ENCODE data around the gene KCNIP1. TPM values are rescaled to one million over a fixed set of nuclear protein-coding genes. Genes with fewer than 3 reads are reported as not detected.
"Not testable (repeated sequence)": the region's sequence is repeated elsewhere in the genome, so short reads cannot be mapped to it uniquely, and the experiment has no call there.

KCNIP1 gene
- total RNA-seq, 4 donors from 2014 or later = 0.97 to 1.7 TPM; not detected in 2

DNA sequence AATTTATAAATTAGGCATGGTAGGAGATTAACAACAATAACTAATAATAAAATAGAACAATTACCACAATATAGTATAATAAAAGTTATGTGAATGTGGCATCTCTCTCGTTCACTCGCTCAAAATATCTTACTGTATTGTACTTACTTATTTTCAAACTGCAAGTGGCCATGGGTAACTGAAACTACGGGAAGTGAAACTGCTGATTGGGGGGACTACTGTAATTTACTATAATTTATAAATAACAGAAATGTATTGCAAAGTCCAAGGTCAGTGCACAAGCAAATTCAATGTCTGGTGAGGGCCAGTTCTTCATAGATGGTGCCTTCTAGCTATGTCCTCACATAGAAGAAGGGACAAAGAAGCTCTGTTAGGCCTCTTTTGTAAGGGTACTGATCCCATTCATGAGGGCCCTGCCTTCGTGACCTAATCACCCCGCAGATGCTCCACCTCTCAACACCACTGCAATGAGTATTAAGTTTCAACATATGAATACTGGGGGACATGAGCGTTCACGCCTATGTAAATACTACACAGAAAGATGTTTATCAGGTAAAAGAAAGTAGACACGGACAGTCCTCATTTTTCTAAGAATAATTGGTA, 39.0 kb downstream of the KCNIP1 start:
- intact Hi-C loops (cut with DNase I) = no loop called here
- DNase-seq (ENCODE audit: extremely low spot score) = no peak
- Histone ChIP-seq H3K4me3 (no peak overlapping the region), H3K36me3 (no peaks in the 10 kb centered on the region), H3K27ac (replicated peaks in 1 of 4) (no peak overlapping the region), H3K9me3 (peaks cover 0 to 10% (median 6%) of the 10 kb centered on the region in 4 donors), H3K4me1 (no peaks in the 10 kb centered on the region), H3K27me3 (no peaks in the 10 kb centered on the region)
- TF ChIP-seq EP300 (IDR thresholded peaks at IDR 0.05) (no peak), POLR2A (IDR thresholded peaks at IDR 0.05; ENCODE audit: low read depth) (no peak), POLR2AphosphoS5 (IDR thresholded peaks at IDR 0.05) (no peak), CTCF (IDR thresholded peaks at IDR 0.05) (no peak)
- WGBS = 86% methylated on average over 8 of the region's 8 CpGs

DNA sequence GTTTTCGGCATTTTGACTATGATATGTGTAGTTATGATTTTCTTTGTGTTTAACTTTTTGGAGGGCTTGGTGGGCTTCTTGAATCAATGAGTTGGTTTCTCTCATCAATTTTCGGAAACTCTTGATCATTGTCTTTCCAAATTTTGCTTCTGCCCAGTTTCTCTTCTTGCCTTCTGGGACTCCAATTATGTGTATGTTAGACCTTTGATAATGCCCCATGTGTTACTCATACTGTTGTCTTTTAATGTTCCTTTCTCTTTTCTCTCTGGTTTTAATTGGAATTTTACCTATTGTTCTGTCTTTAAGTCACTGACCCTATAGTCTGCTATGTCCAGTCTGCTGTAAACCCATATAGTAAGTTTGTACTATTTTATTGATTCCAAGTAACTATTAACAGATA, 41.5 kb downstream of the KCNIP1 start:
- no peaks in the 10 kb centered on the region for H3K27me3 ChIP-seq
- H3K4me3 ChIP-seq = no peak overlapping the region
- TF ChIP-seq CTCF (IDR thresholded peaks at IDR 0.05) (no peak), POLR2A (IDR thresholded peaks at IDR 0.05; ENCODE audit: low read depth) (no peak), POLR2AphosphoS5 (IDR thresholded peaks at IDR 0.05) (no peak), EP300 (IDR thresholded peaks at IDR 0.05) (no peak)
- H3K4me1 ChIP-seq = no peaks in the 10 kb centered on the region
- no peak for DNase-seq (ENCODE audit: extremely low spot score)
- no peak overlapping the region for H3K27ac ChIP-seq (replicated peaks in 1 of 4)
- no peaks in the 10 kb centered on the region for H3K36me3 ChIP-seq
- intact Hi-C loops (cut with DNase I) = no loop called here
- peaks cover 0 to 10% (median 6%) of the 10 kb centered on the region in 4 donors for H3K9me3 ChIP-seq
- 94% methylated on average over 2 of the region's 2 CpGs for WGBS

GRCh38 chr5:170545811-170546210, 42.0 kb downstream of the KCNIP1 start:
- Histone ChIP-seq H3K36me3 (no peaks in the 10 kb centered on the region), H3K4me1 (no peaks in the 10 kb centered on the region), H3K9me3 (peaks cover 0 to 10% (median 6%) of the 10 kb centered on the region in 4 donors), H3K4me3 (no peak overlapping the region), H3K27me3 (no peaks in the 10 kb centered on the region), H3K27ac (replicated peaks in 1 of 4) (no peak overlapping the region)
- intact Hi-C loops (cut with DNase I) = no loop called here
- WGBS = 17% methylated on average over 1 of the region's 1 CpG
- no peak for TF ChIP-seq CTCF (IDR thresholded peaks at IDR 0.05)
- no peak for TF ChIP-seq EP300 (IDR thresholded peaks at IDR 0.05)
- no peak for TF ChIP-seq POLR2A (IDR thresholded peaks at IDR 0.05; ENCODE audit: low read depth)
- no peak for TF ChIP-seq POLR2AphosphoS5 (IDR thresholded peaks at IDR 0.05)
- DNase-seq (ENCODE audit: extremely low spot score) = no peak

DNA sequence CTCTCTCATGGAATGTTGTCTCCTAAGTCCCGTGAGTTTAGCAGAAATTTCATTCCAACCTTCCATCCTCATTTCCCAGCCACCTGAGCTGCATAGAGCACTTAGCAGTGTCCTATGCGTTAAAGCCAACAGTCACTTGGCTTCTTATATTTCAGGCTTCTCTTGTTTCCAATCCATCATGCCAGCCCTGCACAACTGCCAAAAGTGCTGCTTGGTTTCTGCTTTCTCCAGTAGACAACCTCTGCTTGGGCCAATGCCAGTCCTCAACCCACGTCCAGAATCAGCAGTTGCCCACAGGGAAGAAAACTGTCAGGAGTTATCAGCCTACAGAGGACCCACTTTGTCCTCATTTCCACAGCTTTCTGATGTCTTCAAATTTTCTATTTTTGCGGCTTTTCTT, 42.5 kb downstream of the KCNIP1 start:
- 40% methylated on average over 4 of the region's 4 CpGs for WGBS
- Histone ChIP-seq H3K4me1 (no peaks in the 10 kb centered on the region), H3K36me3 (no peaks in the 10 kb centered on the region), H3K4me3 (no peak overlapping the region), H3K27ac (replicated peaks in 1 of 4) (no peak overlapping the region), H3K9me3 (peaks cover 0 to 10% (median 6%) of the 10 kb centered on the region in 4 donors), H3K27me3 (no peaks in the 10 kb centered on the region)
- intact Hi-C loops (cut with DNase I) = no loop called here
- DNase-seq (ENCODE audit: extremely low spot score) = no peak
- TF ChIP-seq POLR2AphosphoS5 (IDR thresholded peaks at IDR 0.05) (no peak), EP300 (IDR thresholded peaks at IDR 0.05) (no peak), POLR2A (IDR thresholded peaks at IDR 0.05; ENCODE audit: low read depth) (no peak)

DNA sequence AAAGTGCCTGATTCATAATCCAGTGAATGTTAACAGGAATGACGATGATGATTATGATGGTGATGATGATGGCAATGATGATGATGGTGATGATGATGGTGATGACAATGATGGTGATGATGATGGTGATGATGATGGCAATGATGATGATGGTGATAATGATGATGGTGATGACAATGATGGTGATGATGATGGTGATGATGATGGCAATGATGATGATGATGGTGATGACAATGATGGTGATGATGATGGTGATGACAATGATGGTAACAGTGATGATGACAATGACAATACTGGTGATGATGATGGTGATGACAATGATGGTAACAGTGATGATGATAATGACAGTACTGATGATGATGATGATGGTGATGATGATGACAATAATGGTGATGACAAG, 46.6 kb downstream of the KCNIP1 start:
- H3K4me3 ChIP-seq; H3K36me3 ChIP-seq; H3K27ac ChIP-seq (replicated peaks in 1 of 4); DNase-seq (ENCODE audit: extremely low spot score); intact Hi-C loops (cut with DNase I); H3K9me3 ChIP-seq; H3K27me3 ChIP-seq: not testable (repeated sequence)
- WGBS = 94% methylated on average over 1 of the region's 1 CpG
- H3K4me1 ChIP-seq = peaks cover 3 to 32% (median 27%) of the 10 kb centered on the region in 4 donors

GRCh38 chr5:170551076-170551475, 47.3 kb downstream of the KCNIP1 start:
- H3K4me3 ChIP-seq = no peak overlapping the region
- intact Hi-C loops (cut with DNase I) = no loop called here
- peaks cover 3 to 35% (median 29%) of the 10 kb centered on the region in 4 donors for H3K4me1 ChIP-seq
- H3K9me3 ChIP-seq = no peaks in the 10 kb centered on the region
- H3K27ac ChIP-seq (replicated peaks in 1 of 4) = no peak overlapping the region
- TF ChIP-seq EP300 (IDR thresholded peaks at IDR 0.05) (no peak), CTCF (IDR thresholded peaks at IDR 0.05) (no peak), POLR2AphosphoS5 (IDR thresholded peaks at IDR 0.05) (no peak), POLR2A (IDR thresholded peaks at IDR 0.05; ENCODE audit: low read depth) (no peak)
- H3K36me3 ChIP-seq = no peaks in the 10 kb centered on the region
- H3K27me3 ChIP-seq = peaks cover 0 to 6% (median 1%) of the 10 kb centered on the region in 4 donors
- 76% methylated on average over 4 of the region's 4 CpGs for WGBS
- DNase-seq (ENCODE audit: extremely low spot score) = no peak

Data from esophagus muscularis mucosa (tissue), 4 donors.